ENCODE results near the gene NTM. TPM values are rescaled to one million over a fixed set of nuclear protein-coding genes. Genes with fewer than 3 reads are reported as not detected.

Gene NTM
- polyA plus RNA-seq, 1 donor (not counting 4 experiments of a cell fraction or from before 2014, with no cell fraction given), result 47.9 TPM

DNA sequence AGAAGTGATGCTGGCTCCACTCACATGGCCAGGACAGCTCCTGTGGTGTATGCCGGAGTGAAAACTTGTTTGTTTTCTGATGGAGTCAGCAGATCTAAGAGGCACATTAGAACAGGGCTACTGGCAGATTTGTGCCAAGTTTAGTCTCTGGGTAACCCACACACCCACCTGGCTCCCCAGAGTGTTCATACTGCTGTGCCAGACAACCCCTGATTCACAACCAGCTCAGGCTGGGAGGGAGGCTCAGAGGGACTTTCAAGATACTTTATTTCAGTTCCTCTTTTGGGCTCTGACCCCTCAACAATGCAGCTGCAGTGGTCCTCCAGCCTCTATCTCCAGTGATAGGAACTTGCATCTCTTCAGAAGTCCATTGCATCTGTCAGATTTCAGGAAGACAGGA lies 8.5 kb downstream of the NTM start:
- Histone ChIP-seq H3K9me1 (ENCODE audit: control insufficient read depth, extremely low read depth, insufficient read depth, low read length) (no peaks in the 10 kb centered on the region), H3K4me2 (ENCODE audit: control insufficient read depth, extremely low read depth, insufficient read depth, low read depth, low read length) (no peak overlapping the region), H3K36me3 (ENCODE audit: control insufficient read depth in 2 of 2, extremely low read depth in 1 of 2, insufficient read depth in 2 of 2, low read length in 2 of 2) (no peaks in the 10 kb centered on the region), H3K9ac (ENCODE audit: control insufficient read depth, extremely low read depth, insufficient read depth, low read length) (no peak overlapping the region), H3K79me2 (ENCODE audit: control insufficient read depth, insufficient read depth, low read length) (no peaks in the 10 kb centered on the region), H3K27ac (ENCODE audit: control insufficient read depth, insufficient read depth, low read length) (no peak overlapping the region), H3K4me1 (ENCODE audit: control insufficient read depth, extremely low read depth, insufficient read depth, low read length) (no peaks in the 10 kb centered on the region), H3K4me3 (ENCODE audit: control insufficient read depth in 2 of 3, extremely low read depth in 1 of 3, insufficient read depth in 2 of 3, low read depth in 1 of 3, low read length in 3 of 3) (no peak overlapping the region), H2AFZ (ENCODE audit: control insufficient read depth, low read length) (no peak overlapping the region), H3K9me3 (ENCODE audit: control insufficient read depth, low read depth, low read length) (no peaks in the 10 kb centered on the region), H4K20me1 (ENCODE audit: control insufficient read depth, extremely low read depth, insufficient read depth, low read length) (no peaks in the 10 kb centered on the region), H3K27me3 (ENCODE audit: control insufficient read depth, extremely low read depth, insufficient read depth, low read length) (peaks cover 7% of the 10 kb centered on the region)
- no peak for FAIRE-seq
- no peak for TF ChIP-seq EZH2 (IDR thresholded peaks at IDR 0.05; ENCODE audit: low read length)
- TF ChIP-seq, protein P1, sequence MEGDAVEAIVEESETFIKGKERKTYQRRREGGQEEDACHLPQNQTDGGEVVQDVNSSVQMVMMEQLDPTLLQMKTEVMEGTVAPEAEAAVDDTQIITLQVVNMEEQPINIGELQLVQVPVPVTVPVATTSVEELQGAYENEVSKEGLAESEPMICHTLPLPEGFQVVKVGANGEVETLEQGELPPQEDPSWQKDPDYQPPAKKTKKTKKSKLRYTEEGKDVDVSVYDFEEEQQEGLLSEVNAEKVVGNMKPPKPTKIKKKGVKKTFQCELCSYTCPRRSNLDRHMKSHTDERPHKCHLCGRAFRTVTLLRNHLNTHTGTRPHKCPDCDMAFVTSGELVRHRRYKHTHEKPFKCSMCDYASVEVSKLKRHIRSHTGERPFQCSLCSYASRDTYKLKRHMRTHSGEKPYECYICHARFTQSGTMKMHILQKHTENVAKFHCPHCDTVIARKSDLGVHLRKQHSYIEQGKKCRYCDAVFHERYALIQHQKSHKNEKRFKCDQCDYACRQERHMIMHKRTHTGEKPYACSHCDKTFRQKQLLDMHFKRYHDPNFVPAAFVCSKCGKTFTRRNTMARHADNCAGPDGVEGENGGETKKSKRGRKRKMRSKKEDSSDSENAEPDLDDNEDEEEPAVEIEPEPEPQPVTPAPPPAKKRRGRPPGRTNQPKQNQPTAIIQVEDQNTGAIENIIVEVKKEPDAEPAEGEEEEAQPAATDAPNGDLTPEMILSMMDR (optimal IDR thresholded peaks at IDR 0.05 in 1 of 3, IDR thresholded peaks at IDR 0.05 in 1 of 3, conservative IDR thresholded peaks at IDR 0.05 in 1 of 3; ENCODE audit: extremely low read depth in 1 of 3, insufficient read depth in 2 of 3, low read length in 3 of 3), result no peak
- no peak for DNase-seq (ENCODE audit: low read depth, low spot score)
- dilution Hi-C loops (cut with MboI; ENCODE audit: extremely low pct_ligation_motif_present, low sequenced_read_pairs), result no loop called here

DNA sequence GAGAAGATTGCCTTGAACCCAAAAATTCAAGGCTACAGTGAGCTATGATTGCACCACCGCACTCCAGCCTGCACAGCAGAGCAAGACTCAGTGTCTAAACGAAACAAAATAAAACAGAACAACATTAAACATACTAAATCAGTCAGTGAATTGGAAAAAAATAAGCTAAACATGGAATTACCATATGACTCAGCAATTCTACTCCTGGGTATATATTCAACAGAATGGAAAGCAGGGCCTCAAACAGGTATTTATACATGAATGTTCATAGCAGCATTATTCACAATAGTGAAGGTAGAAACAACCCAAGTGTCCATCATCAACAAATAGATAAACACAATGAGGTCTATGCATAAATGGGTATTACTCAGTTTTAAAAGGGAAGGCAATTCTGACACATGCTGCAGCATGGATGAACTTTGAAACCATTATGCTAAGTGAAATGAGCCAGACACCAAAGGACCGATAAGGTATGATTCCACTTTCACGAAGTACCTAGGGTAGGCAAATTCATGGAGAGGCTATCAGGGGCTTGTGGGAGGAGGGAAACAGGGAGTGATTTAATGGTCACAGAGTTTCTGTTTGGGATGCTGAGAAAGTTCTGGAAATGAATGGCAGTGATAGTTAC lies 15.5 kb downstream of the NTM start:
- H3K27me3 ChIP-seq (ENCODE audit: control insufficient read depth, extremely low read depth, insufficient read depth, low read length), result no peaks in the 10 kb centered on the region
- DNase-seq (ENCODE audit: low read depth, low spot score) (no peak), FAIRE-seq (no peak)
- no peaks in the 10 kb centered on the region for H3K9me3 ChIP-seq (ENCODE audit: control insufficient read depth, low read depth, low read length)
- no peaks in the 10 kb centered on the region for H3K9me1 ChIP-seq (ENCODE audit: control insufficient read depth, extremely low read depth, insufficient read depth, low read length)
- H3K36me3 ChIP-seq (ENCODE audit: control insufficient read depth in 2 of 2, extremely low read depth in 1 of 2, insufficient read depth in 2 of 2, low read length in 2 of 2), result no peaks in the 10 kb centered on the region
- dilution Hi-C loops (cut with MboI; ENCODE audit: extremely low pct_ligation_motif_present, low sequenced_read_pairs), result no loop called here
- no peak overlapping the region for H3K4me3 ChIP-seq (ENCODE audit: control insufficient read depth in 2 of 3, extremely low read depth in 1 of 3, insufficient read depth in 2 of 3, low read depth in 1 of 3, low read length in 3 of 3)
- H2AFZ ChIP-seq (ENCODE audit: control insufficient read depth, low read length), result no peak overlapping the region
- H4K20me1 ChIP-seq (ENCODE audit: control insufficient read depth, extremely low read depth, insufficient read depth, low read length), result no peaks in the 10 kb centered on the region
- TF ChIP-seq, protein P1 (optimal IDR thresholded peaks at IDR 0.05 in 1 of 3, IDR thresholded peaks at IDR 0.05 in 1 of 3, conservative IDR thresholded peaks at IDR 0.05 in 1 of 3; ENCODE audit: extremely low read depth in 1 of 3, insufficient read depth in 2 of 3, low read length in 3 of 3), result no peak
- TF ChIP-seq EZH2 (IDR thresholded peaks at IDR 0.05; ENCODE audit: low read length), result no peak
- no peak overlapping the region for H3K4me2 ChIP-seq (ENCODE audit: control insufficient read depth, extremely low read depth, insufficient read depth, low read depth, low read length)
- H3K27ac ChIP-seq (ENCODE audit: control insufficient read depth, insufficient read depth, low read length), result no peak overlapping the region
- no peaks in the 10 kb centered on the region for H3K79me2 ChIP-seq (ENCODE audit: control insufficient read depth, insufficient read depth, low read length)
- H3K9ac ChIP-seq (ENCODE audit: control insufficient read depth, extremely low read depth, insufficient read depth, low read length), result no peak overlapping the region
- peaks cover 2% of the 10 kb centered on the region for H3K4me1 ChIP-seq (ENCODE audit: control insufficient read depth, extremely low read depth, insufficient read depth, low read length)
